Astrocyte (in vitro differentiated cells and primary cell): Measurements from ENCODE around the gene STT3B. TPM values are rescaled to one million over a fixed set of nuclear protein-coding genes. Genes with fewer than 3 reads are reported as not detected.

Experiments used
- DNase-seq: peaks from one replicate; pipeline ENCODE4 v3.0.0-alpha.2; 2010; ENCODE audit warnings: low read depth
- FAIRE-seq: peaks from 2 replicates; lab custom pipeline; 2011; peaks lifted over from hg19 to GRCh38; lab: Jason Lieb, UNC
- H2AFZ ChIP-seq: 2 replicates; pipeline ENCODE4 v1.6.0; 2012; ENCODE audit warnings: low read depth, low read length, inconsistent platforms
- H3K27ac ChIP-seq: 2 replicates; pipeline ENCODE4 v1.5.1; 2011; ENCODE audit warnings: low read depth, low read length, inconsistent platforms
- H3K27me3 ChIP-seq: 2 replicates; pipeline ENCODE4 v1.6.0; 2011; ENCODE audit warnings: low read length, inconsistent platforms; ENCODE audit not compliant: insufficient read depth
- H3K36me3 ChIP-seq: 2 replicates; pipeline ENCODE4 v1.5.1; 2011; ENCODE audit warnings: low read length, inconsistent platforms; ENCODE audit not compliant: insufficient read depth
- H3K4me1 ChIP-seq: 2 replicates; pipeline ENCODE4 v1.5.1; 2011; ENCODE audit warnings: low read length, inconsistent platforms; ENCODE audit not compliant: insufficient read depth
- H3K4me2 ChIP-seq: 2 replicates; pipeline ENCODE4 v1.6.0; 2012; ENCODE audit warnings: low read length, inconsistent platforms
- H3K4me3 ChIP-seq: 2 replicates; pipeline ENCODE4 v1.5.1; 2011; ENCODE audit warnings: low read depth, mild to moderate bottlenecking, low read length, inconsistent platforms; ENCODE audit not compliant: insufficient read depth
- H3K79me2 ChIP-seq: 2 replicates; pipeline ENCODE4 v1.6.0; 2012; ENCODE audit warnings: mild to moderate bottlenecking, low read length, inconsistent platforms; ENCODE audit not compliant: insufficient read depth
- H3K9ac ChIP-seq: 2 replicates; pipeline ENCODE4 v1.6.0; 2012; ENCODE audit warnings: mild to moderate bottlenecking, low read length, inconsistent platforms
- H3K9me3 ChIP-seq: 2 replicates; pipeline ENCODE4 v1.5.1; 2012; ENCODE audit warnings: low read depth, mild to moderate bottlenecking, low read length, inconsistent platforms; ENCODE audit not compliant: insufficient read depth
- H4K20me1 ChIP-seq: 2 replicates; pipeline ENCODE4 v1.6.0; 2012; ENCODE audit warnings: low read length, inconsistent platforms; ENCODE audit not compliant: insufficient read depth
- H3K27ac Mint-ChIP-seq: one replicate; pipeline ENCODE4 v1.8.0; 2021; ENCODE audit warnings: mild to moderate bottlenecking, mixed read lengths; ENCODE audit not compliant: unreplicated experiment
- H3K27me3 Mint-ChIP-seq: one replicate; pipeline ENCODE4 v1.8.0; 2021; ENCODE audit warnings: low read depth, mixed read lengths; ENCODE audit not compliant: unreplicated experiment
- H3K36me3 Mint-ChIP-seq: one replicate; pipeline ENCODE4 v1.8.0; 2021; ENCODE audit warnings: low read depth, mixed read lengths; ENCODE audit not compliant: unreplicated experiment
- H3K4me1 Mint-ChIP-seq: one replicate; pipeline ENCODE4 v1.8.0; 2021; ENCODE audit warnings: low read depth, mixed read lengths; ENCODE audit not compliant: unreplicated experiment
- H3K4me3 Mint-ChIP-seq: one replicate; pipeline ENCODE4 v1.8.0; 2021; ENCODE audit warnings: mild to moderate bottlenecking, moderate library complexity, mixed read lengths; ENCODE audit not compliant: unreplicated experiment
- H3K9me3 Mint-ChIP-seq: one replicate; pipeline ENCODE4 v1.8.0; 2021; ENCODE audit warnings: mild to moderate bottlenecking, mixed read lengths; ENCODE audit not compliant: unreplicated experiment
- CTCF ChIP-seq: IDR thresholded peaks from 2 replicates; pipeline ENCODE4 v1.5.1; 2011; ENCODE audit warnings: low read depth, mild to moderate bottlenecking, inconsistent platforms, low read length, moderate library complexity; ENCODE audit not compliant: insufficient read depth
- EZH2 ChIP-seq: IDR thresholded peaks from 2 replicates; pipeline ENCODE4 v1.6.1; 2012; ENCODE audit warnings: mild to moderate bottlenecking, low read length, inconsistent platforms; ENCODE audit not compliant: insufficient read depth
- total RNA-seq: library from RNA; stranded (reverse); gene quantifications from 2 replicates; pipeline ENCODE4 v1.2.1, GENCODE V29; 2021

STT3B gene
- total RNA-seq, 1 donor from 2014 or later: 156 TPM

GRCh38 chr3:31670136-31670535 is 137.4 kb downstream of the STT3B start:
- Histone ChIP-seq H3K4me3 (no peak overlapping the region), H3K79me2 (no peaks in the 10 kb centered on the region), H3K27me3 (no peaks in the 10 kb centered on the region), H3K9ac (no peak overlapping the region), H4K20me1 (no peaks in the 10 kb centered on the region), H3K9me3 (no peaks in the 10 kb centered on the region), H3K4me1 (no peaks in the 10 kb centered on the region), H3K27ac (no peak overlapping the region), H3K36me3 (no peaks in the 10 kb centered on the region), H2AFZ (no peak overlapping the region), H3K4me2 (no peak overlapping the region)
- TF ChIP-seq CTCF (no peak), EZH2 (no peak)
- H3K4me3 Mint-ChIP-seq: no peak overlapping the region
- no peaks in the 10 kb centered on the region for H3K27me3 Mint-ChIP-seq
- H3K4me1 Mint-ChIP-seq: no peaks in the 10 kb centered on the region
- DNase-seq: no peak
- no peak overlapping the region for H3K27ac Mint-ChIP-seq
- H3K9me3 Mint-ChIP-seq: no peaks in the 10 kb centered on the region
- no peak for FAIRE-seq
- H3K36me3 Mint-ChIP-seq: peaks cover 26% of the 10 kb centered on the region

GRCh38 chr3:31670722-31671121 is 138.0 kb downstream of the STT3B start:
- H3K27me3 ChIP-seq: no peaks in the 10 kb centered on the region
- H3K27me3 Mint-ChIP-seq: no peaks in the 10 kb centered on the region
- no peak overlapping the region for H3K9ac ChIP-seq
- H3K27ac ChIP-seq: no peak overlapping the region
- H3K4me1 Mint-ChIP-seq: no peaks in the 10 kb centered on the region
- H3K4me1 ChIP-seq: no peaks in the 10 kb centered on the region
- no peak overlapping the region for H3K27ac Mint-ChIP-seq
- no peak for DNase-seq
- H3K79me2 ChIP-seq: no peaks in the 10 kb centered on the region
- no peaks in the 10 kb centered on the region for H3K9me3 Mint-ChIP-seq
- TF ChIP-seq CTCF: no peak
- TF ChIP-seq EZH2: no peak
- H3K36me3 ChIP-seq: no peaks in the 10 kb centered on the region
- no peaks in the 10 kb centered on the region for H4K20me1 ChIP-seq
- H3K4me3 Mint-ChIP-seq: no peak overlapping the region
- no peaks in the 10 kb centered on the region for H3K9me3 ChIP-seq
- H3K4me2 ChIP-seq: no peak overlapping the region
- H3K4me3 ChIP-seq: no peak overlapping the region
- H3K36me3 Mint-ChIP-seq: peaks cover 24% of the 10 kb centered on the region
- no peak overlapping the region for H2AFZ ChIP-seq
- no peak for FAIRE-seq

- Mint-ChIP-seq H3K36me3 (peaks cover 20% of the 10 kb centered on the region), H3K27me3 (no peaks in the 10 kb centered on the region), H3K9me3 (no peaks in the 10 kb centered on the region), H3K4me1 (no peaks in the 10 kb centered on the region), H3K4me3 (no peak overlapping the region), H3K27ac (no peak overlapping the region)
- Histone ChIP-seq H3K27me3 (no peaks in the 10 kb centered on the region), H3K27ac (no peak overlapping the region), H3K4me3 (no peak overlapping the region), H3K36me3 (no peaks in the 10 kb centered on the region), H3K4me1 (no peaks in the 10 kb centered on the region), H3K4me2 (no peak overlapping the region), H3K9me3 (no peaks in the 10 kb centered on the region), H2AFZ (no peak overlapping the region), H3K9ac (no peak overlapping the region), H4K20me1 (no peaks in the 10 kb centered on the region), H3K79me2 (no peaks in the 10 kb centered on the region)
- FAIRE-seq (no peak), DNase-seq (no peak)
- TF ChIP-seq EZH2: no peak
- no peak for TF ChIP-seq CTCF
These were observed 138.7 kb downstream of the STT3B start for GRCh38 chr3:31671451-31671850.
